ENCODE results near the gene EXTL1.

Gene EXTL1

GRCh38 chr1:26034504-26035202, 13.1 kb downstream of the EXTL1 start:
- H3K27ac ChIP-seq (ENCODE audit: low read length), result peak overlapping the region; percentile 73
- H3K4me1 ChIP-seq (ENCODE audit: control insufficient read depth, insufficient read depth, low read length), result peaks cover 18% of the 10 kb centered on the region
- H3K9ac ChIP-seq (ENCODE audit: low read length in 2 of 2), result peak overlapping the region; percentile 36 to 88
- H3K9me3 ChIP-seq (ENCODE audit: control insufficient read depth in 2 of 2, low read length in 2 of 2), result no peaks in the 10 kb centered on the region
- peaks cover 0 to 4% of the 10 kb centered on the region in 2 donors for H3K27me3 ChIP-seq (ENCODE audit: control insufficient read depth in 1 of 2, insufficient read depth in 2 of 2, low read length in 2 of 2)
- H3K36me3 ChIP-seq (ENCODE audit: control insufficient read depth in 2 of 2, insufficient read depth in 2 of 2, low read length in 2 of 2), result no peaks in the 10 kb centered on the region
- peak overlapping the region; percentile 93 to 96 for H3K4me3 ChIP-seq (ENCODE audit: low read length in 2 of 2)

GRCh38 chr1:26035203-26035958, 13.8 kb downstream of the EXTL1 start:
- Histone ChIP-seq H3K27me3 (ENCODE audit: control insufficient read depth in 1 of 2, insufficient read depth in 2 of 2, low read length in 2 of 2) (peaks cover 0 to 4% of the 10 kb centered on the region in 2 donors), H3K4me3 (ENCODE audit: low read length in 2 of 2) (peak overlapping the region; percentile 93 to 96), H3K27ac (ENCODE audit: low read length) (peak overlapping the region; percentile 73), H3K9me3 (ENCODE audit: control insufficient read depth in 2 of 2, low read length in 2 of 2) (no peaks in the 10 kb centered on the region), H3K9ac (ENCODE audit: low read length in 2 of 2) (peak overlapping the region; percentile 80 to 88), H3K4me1 (ENCODE audit: control insufficient read depth, insufficient read depth, low read length) (peaks cover 18% of the 10 kb centered on the region), H3K36me3 (ENCODE audit: control insufficient read depth in 2 of 2, insufficient read depth in 2 of 2, low read length in 2 of 2) (no peaks in the 10 kb centered on the region)

GRCh38 chr1:26035959-26036755, 14.6 kb downstream of the EXTL1 start:
- peaks cover 0 to 2% of the 10 kb centered on the region in 2 donors for H3K27me3 ChIP-seq (ENCODE audit: control insufficient read depth in 1 of 2, insufficient read depth in 2 of 2, low read length in 2 of 2)
- H3K27ac ChIP-seq (ENCODE audit: low read length), result peak overlapping the region; percentile 73
- no peaks in the 10 kb centered on the region for H3K36me3 ChIP-seq (ENCODE audit: control insufficient read depth in 2 of 2, insufficient read depth in 2 of 2, low read length in 2 of 2)
- H3K9ac ChIP-seq (ENCODE audit: low read length in 2 of 2), result peak overlapping the region; percentile 80 to 88
- peaks cover 18% of the 10 kb centered on the region for H3K4me1 ChIP-seq (ENCODE audit: control insufficient read depth, insufficient read depth, low read length)
- H3K4me3 ChIP-seq (ENCODE audit: low read length in 2 of 2), result peak overlapping the region; percentile 93 to 96
- H3K9me3 ChIP-seq (ENCODE audit: control insufficient read depth in 2 of 2, low read length in 2 of 2), result no peaks in the 10 kb centered on the region

- Histone ChIP-seq H3K9me3 (ENCODE audit: control insufficient read depth in 2 of 2, low read length in 2 of 2) (no peaks in the 10 kb centered on the region), H3K36me3 (ENCODE audit: control insufficient read depth in 2 of 2, insufficient read depth in 2 of 2, low read length in 2 of 2) (no peaks in the 10 kb centered on the region), H3K9ac (ENCODE audit: low read length in 2 of 2) (no peak overlapping the region), H3K27me3 (ENCODE audit: control insufficient read depth in 1 of 2, insufficient read depth in 2 of 2, low read length in 2 of 2) (peaks cover 0 to 2% of the 10 kb centered on the region in 2 donors), H3K4me3 (ENCODE audit: low read length in 2 of 2) (no peak overlapping the region), H3K4me1 (ENCODE audit: control insufficient read depth, insufficient read depth, low read length) (peaks cover 18% of the 10 kb centered on the region), H3K27ac (ENCODE audit: low read length) (no peak overlapping the region)
These were observed 15.2 kb downstream of the EXTL1 start for GRCh38 chr1:26036756-26037281.

GRCh38 chr1:26037904-26038303, 16.3 kb downstream of the EXTL1 start:
- H3K9me3 ChIP-seq (ENCODE audit: control insufficient read depth in 2 of 2, low read length in 2 of 2), result no peaks in the 10 kb centered on the region
- H3K27me3 ChIP-seq (ENCODE audit: control insufficient read depth in 1 of 2, insufficient read depth in 2 of 2, low read length in 2 of 2), result peaks cover 4 to 6% of the 10 kb centered on the region in 2 donors
- H3K36me3 ChIP-seq (ENCODE audit: control insufficient read depth in 2 of 2, insufficient read depth in 2 of 2, low read length in 2 of 2), result no peaks in the 10 kb centered on the region
- no peak overlapping the region for H3K9ac ChIP-seq (ENCODE audit: low read length in 2 of 2)
- H3K4me1 ChIP-seq (ENCODE audit: control insufficient read depth, insufficient read depth, low read length), result peaks cover 18% of the 10 kb centered on the region
- H3K4me3 ChIP-seq (ENCODE audit: low read length in 2 of 2), result no peak overlapping the region
- H3K27ac ChIP-seq (ENCODE audit: low read length), result no peak overlapping the region

- no peaks in the 10 kb centered on the region for H3K9me3 ChIP-seq (ENCODE audit: control insufficient read depth in 2 of 2, low read length in 2 of 2)
- H3K36me3 ChIP-seq (ENCODE audit: control insufficient read depth in 2 of 2, insufficient read depth in 2 of 2, low read length in 2 of 2), result no peaks in the 10 kb centered on the region
- peaks cover 18% of the 10 kb centered on the region for H3K4me1 ChIP-seq (ENCODE audit: control insufficient read depth, insufficient read depth, low read length)
- no peak overlapping the region for H3K27ac ChIP-seq (ENCODE audit: low read length)
- no peak overlapping the region for H3K4me3 ChIP-seq (ENCODE audit: low read length in 2 of 2)
- H3K9ac ChIP-seq (ENCODE audit: low read length in 2 of 2), result no peak overlapping the region
- H3K27me3 ChIP-seq (ENCODE audit: control insufficient read depth in 1 of 2, insufficient read depth in 2 of 2, low read length in 2 of 2), result peaks cover 8 to 10% of the 10 kb centered on the region in 2 donors
These were observed 16.9 kb downstream of the EXTL1 start for GRCh38 chr1:26038477-26038876.

- H3K27ac ChIP-seq (ENCODE audit: low read length), result no peak overlapping the region
- H3K27me3 ChIP-seq (ENCODE audit: control insufficient read depth in 1 of 2, insufficient read depth in 2 of 2, low read length in 2 of 2), result peaks cover 10 to 13% of the 10 kb centered on the region in 2 donors
These were observed 17.3 kb downstream of the EXTL1 start for GRCh38 chr1:26038904-26039303.

GRCh38 chr1:26041401-26041800, 19.8 kb downstream of the EXTL1 start:
- Histone ChIP-seq H3K4me3 (ENCODE audit: low read length in 2 of 2) (no peak overlapping the region), H3K27me3 (ENCODE audit: control insufficient read depth in 1 of 2, insufficient read depth in 2 of 2, low read length in 2 of 2) (peaks cover 30 to 37% of the 10 kb centered on the region in 2 donors), H3K9ac (ENCODE audit: low read length in 2 of 2) (no peak overlapping the region), H3K36me3 (ENCODE audit: control insufficient read depth in 2 of 2, insufficient read depth in 2 of 2, low read length in 2 of 2) (no peaks in the 10 kb centered on the region), H3K9me3 (ENCODE audit: control insufficient read depth in 2 of 2, low read length in 2 of 2) (no peaks in the 10 kb centered on the region), H3K27ac (ENCODE audit: low read length) (no peak overlapping the region), H3K4me1 (ENCODE audit: control insufficient read depth, insufficient read depth, low read length) (peaks cover 6% of the 10 kb centered on the region)

More at GRCh38 chr1:26038904-26039303, 17.3 kb downstream of the EXTL1 start:
- Histone ChIP-seq H3K9me3 (ENCODE audit: control insufficient read depth in 2 of 2, low read length in 2 of 2) (no peaks in the 10 kb centered on the region), H3K9ac (ENCODE audit: low read length in 2 of 2) (no peak overlapping the region), H3K36me3 (ENCODE audit: control insufficient read depth in 2 of 2, insufficient read depth in 2 of 2, low read length in 2 of 2) (no peaks in the 10 kb centered on the region), H3K4me1 (ENCODE audit: control insufficient read depth, insufficient read depth, low read length) (peaks cover 18% of the 10 kb centered on the region), H3K4me3 (ENCODE audit: low read length in 2 of 2) (no peak overlapping the region)

- H3K9ac ChIP-seq (ENCODE audit: low read length in 2 of 2), result no peak overlapping the region
- peaks cover 6% of the 10 kb centered on the region for H3K4me1 ChIP-seq (ENCODE audit: control insufficient read depth, insufficient read depth, low read length)
- H3K27me3 ChIP-seq (ENCODE audit: control insufficient read depth in 1 of 2, insufficient read depth in 2 of 2, low read length in 2 of 2), result peaks cover 36 to 43% of the 10 kb centered on the region in 2 donors
- H3K36me3 ChIP-seq (ENCODE audit: control insufficient read depth in 2 of 2, insufficient read depth in 2 of 2, low read length in 2 of 2), result no peaks in the 10 kb centered on the region
- H3K4me3 ChIP-seq (ENCODE audit: low read length in 2 of 2), result no peak overlapping the region
- no peaks in the 10 kb centered on the region for H3K9me3 ChIP-seq (ENCODE audit: control insufficient read depth in 2 of 2, low read length in 2 of 2)
- H3K27ac ChIP-seq (ENCODE audit: low read length), result no peak overlapping the region
These were observed 20.4 kb downstream of the EXTL1 start for GRCh38 chr1:26041978-26042377.

GRCh38 chr1:26043765-26044164, 22.2 kb downstream of the EXTL1 start:
- Histone ChIP-seq H3K27me3 (ENCODE audit: control insufficient read depth in 1 of 2, insufficient read depth in 2 of 2, low read length in 2 of 2) (peaks cover 39 to 46% of the 10 kb centered on the region in 2 donors), H3K4me3 (ENCODE audit: low read length in 2 of 2) (no peak overlapping the region), H3K36me3 (ENCODE audit: control insufficient read depth in 2 of 2, insufficient read depth in 2 of 2, low read length in 2 of 2) (no peaks in the 10 kb centered on the region), H3K9ac (ENCODE audit: low read length in 2 of 2) (no peak overlapping the region), H3K27ac (ENCODE audit: low read length) (no peak overlapping the region), H3K4me1 (ENCODE audit: control insufficient read depth, insufficient read depth, low read length) (peaks cover 6% of the 10 kb centered on the region), H3K9me3 (ENCODE audit: control insufficient read depth in 2 of 2, low read length in 2 of 2) (no peaks in the 10 kb centered on the region)
